GF-D8 (cell line): ENCODE data around the gene FMR1.
A peak's percentile ranks its signal among the peaks of the same experiment; 100 is the strongest.

Experiments
- DNase-seq: peaks from one replicate; lab custom pipeline; 2025; lab: John Stamatoyannopoulos, UW

Gene FMR1

GRCh38 chrX:147911192-147912022 lies at the start of gene FMR1:
FMR1 (plus strand) TSS chrX:147911919; CDS start chrX:147912180, 261 bp downstream.
- peak; percentile 66 for DNase-seq

GRCh38 chrX:147875866-147876596 lies 35.7 kb upstream of the FMR1 start:
- DNase-seq: no peak

DNA sequence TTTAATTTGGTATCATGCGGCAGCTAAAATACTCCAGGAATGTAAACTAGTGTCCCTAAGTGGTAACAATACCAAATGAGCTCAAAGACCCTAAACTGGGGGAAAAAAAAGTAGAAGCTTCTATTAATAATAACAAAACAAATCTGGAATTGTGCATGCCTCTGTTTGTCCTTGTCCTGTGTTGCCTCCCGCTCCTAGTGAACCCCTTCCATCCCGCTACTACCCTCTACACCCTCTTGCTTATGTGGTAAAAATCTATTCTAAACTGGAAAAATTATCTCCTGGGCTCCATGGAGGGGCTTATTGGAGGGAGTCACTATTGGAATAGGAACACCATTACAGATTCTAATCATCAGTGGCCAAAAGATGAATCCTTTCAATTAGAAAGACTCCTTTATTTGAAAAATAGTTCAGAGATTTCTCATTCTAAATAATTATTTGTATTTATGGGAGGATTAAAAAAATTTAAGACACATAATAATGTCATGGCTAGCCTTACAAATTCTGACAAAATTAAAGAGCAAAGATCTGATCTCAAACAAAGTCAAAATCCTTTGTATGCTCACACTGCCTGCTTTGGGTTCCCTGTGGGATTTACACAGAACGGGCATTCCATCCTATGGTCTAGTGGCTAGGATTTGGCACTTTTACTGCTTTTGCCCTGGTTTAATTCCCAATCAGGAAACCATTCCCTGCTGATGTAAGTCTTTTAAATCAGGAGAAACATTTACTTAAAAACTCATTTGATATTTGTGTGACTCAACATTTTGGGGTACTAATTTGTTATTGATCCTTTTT lies 34.7 kb upstream of the FMR1 start:
- DNase-seq: no peak

DNA sequence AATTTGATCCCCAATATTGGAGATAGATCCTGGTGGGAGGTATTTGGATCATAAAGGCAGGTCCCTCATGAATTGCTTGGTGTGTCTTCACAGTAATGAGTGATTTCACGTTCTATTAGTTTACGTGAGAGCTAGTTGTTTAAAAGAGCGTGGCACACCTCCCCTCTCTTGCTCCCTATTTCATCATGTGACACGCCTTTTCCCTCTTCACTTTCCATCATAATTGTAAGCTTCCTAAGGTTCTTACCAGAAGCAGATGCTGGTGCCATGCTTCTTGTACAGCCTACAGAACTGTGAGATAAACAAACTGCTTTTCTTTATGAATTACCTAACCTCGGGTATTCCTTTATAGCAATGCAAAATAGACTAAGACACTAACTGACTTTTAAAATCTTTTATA lies 34.0 kb upstream of the FMR1 start:
- no peak for DNase-seq

GRCh38 chrX:147884958-147885357 lies 26.8 kb upstream of the FMR1 start:
- no peak for DNase-seq

DNA sequence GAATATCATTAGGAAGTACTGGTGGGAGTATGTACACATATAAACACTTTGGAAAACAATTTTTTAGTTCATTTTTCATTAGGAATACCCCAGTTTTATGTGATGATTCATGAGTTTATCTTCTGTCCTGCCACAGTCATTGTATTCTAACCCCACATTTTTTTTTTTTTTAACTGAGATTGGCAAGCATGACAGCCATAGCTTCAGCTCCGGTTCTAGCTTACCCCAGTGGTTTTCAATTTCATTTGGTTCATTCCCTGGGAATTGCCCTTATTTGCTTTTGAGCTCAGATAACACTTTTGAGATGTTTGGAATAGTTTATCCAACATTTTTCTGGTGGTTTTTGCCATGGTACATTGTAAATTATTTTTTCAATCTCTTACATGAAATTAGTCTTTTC lies 21.0 kb upstream of the FMR1 start:
- DNase-seq: no peak

DNA sequence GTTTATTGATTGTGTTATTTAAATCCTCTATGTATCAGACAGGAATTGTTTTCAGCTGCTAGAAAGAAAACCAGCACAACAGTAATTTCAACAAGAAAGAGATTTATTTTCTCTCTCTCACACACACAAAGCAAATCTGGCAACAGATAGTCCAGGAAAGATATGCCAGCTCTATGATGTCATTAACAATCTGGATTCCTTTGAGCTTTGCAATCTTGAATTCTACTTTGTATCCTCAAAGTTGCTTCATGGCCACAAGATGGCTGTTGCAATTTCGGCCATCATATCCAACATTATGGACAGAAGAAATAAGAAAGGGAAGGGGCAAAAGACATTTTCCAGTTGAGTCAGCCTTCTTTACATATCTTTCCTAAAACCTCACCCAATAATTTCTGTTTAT lies 19.8 kb upstream of the FMR1 start:
- DNase-seq: no peak

DNA sequence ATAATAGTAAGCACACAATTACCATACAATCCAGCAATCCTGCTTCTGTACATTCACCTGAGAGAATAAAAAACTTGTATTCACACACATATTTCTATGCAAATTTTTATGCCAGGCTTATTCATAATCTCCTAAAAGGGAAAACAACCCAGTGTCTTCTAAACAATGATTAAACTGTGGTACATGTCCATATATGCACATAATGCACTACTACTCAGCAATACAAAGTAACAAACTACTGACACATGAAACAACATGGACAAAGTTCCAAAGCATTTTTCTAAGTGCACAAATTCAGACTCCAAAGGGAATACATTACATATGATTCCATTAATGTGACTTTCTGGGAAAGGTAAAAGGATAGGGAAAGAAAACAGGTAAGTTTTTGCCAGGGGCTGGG lies 18.0 kb upstream of the FMR1 start:
- DNase-seq: no peak

- DNase-seq: no peak
These were observed 17.3 kb upstream of the FMR1 start for GRCh38 chrX:147894366-147894963.

GRCh38 chrX:147897117-147897516 lies 14.6 kb upstream of the FMR1 start:
- no peak for DNase-seq

- DNase-seq: no peak
These were observed 12.8 kb upstream of the FMR1 start for GRCh38 chrX:147898951-147899350.

- no peak for DNase-seq
These were observed 12.2 kb upstream of the FMR1 start for GRCh38 chrX:147899379-147900114.

DNA sequence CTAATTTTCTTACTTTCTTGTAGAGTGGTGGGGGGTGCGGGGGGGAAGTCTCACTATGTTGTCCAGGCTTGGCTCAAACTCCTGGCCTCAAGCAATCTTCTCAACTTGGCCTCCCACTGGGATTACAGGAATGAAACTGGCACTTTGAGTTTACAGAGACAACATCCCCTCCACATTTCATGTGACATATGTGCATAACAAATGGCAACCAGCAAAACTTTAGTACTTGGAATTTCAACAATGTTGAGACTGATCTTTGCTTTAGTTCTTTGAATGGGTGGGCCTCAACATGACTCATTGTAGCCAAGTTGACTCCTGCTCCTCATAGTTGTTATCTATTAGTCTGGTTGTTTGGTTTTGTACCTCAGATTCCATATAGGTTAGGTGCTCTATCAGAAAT lies 11.4 kb upstream of the FMR1 start:
- DNase-seq: no peak

DNA sequence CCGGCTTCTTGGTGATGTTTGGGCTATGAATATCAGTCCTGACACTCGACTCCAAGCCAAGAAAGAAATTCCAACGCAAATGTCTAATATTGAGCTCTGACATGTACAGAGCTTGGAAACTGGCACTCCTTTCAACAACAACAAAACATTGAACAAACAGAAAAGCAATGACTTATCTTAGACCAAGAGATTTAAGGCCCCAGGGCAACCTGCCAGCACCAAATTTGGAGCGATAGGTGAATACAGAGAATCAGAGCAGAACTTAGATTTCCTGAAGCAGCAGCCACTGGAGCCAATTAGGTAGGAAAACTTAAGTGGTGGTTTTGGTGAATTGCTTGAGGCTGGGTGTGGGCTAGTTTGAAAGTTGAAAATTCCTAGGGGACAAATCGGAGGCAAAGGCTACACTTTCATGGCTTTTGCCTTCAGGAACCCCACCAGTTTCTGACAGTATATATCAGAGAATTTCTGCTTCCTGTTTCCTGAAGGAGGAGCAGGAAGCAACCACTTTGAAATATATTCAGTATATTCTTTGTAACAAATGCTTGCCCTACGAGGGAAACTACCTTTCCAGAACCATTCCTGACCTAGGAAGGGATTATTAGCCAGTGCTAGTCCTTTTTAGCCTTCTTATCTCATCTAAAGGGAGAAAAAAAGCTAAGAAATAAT lies 10.1 kb upstream of the FMR1 start:
- peak; percentile 1 for DNase-seq

GRCh38 chrX:147902270-147902669 lies 9.4 kb upstream of the FMR1 start:
- no peak for DNase-seq

DNA sequence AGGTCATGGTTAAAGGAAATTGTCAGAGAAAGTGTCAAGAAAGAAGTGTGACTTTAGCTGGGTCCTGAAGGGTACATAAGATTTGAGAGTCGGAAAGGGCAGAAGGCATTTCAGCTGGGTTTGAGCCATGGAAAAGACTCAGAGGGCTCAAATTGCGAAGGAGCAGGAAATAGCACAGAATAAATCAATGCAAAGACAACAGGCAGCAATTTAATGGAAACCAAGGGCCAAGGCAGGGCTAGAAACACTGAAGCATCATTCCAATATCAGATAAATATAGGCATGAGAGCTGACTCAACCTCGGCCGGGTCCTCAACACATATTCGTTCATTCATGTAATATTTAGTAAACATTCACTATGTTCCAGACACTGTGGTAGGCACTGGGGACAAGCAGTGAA lies 3.6 kb upstream of the FMR1 start:
- DNase-seq: no peak

- DNase-seq: no peak
These were observed 1.1 kb upstream of the FMR1 start for GRCh38 chrX:147910607-147911006.

GRCh38 chrX:147912093-147912801 lies 528 bp downstream of the FMR1 start:
- DNase-seq: no peak

- DNase-seq: no peak
These were observed 1.9 kb downstream of the FMR1 start for GRCh38 chrX:147913570-147913969.

DNA sequence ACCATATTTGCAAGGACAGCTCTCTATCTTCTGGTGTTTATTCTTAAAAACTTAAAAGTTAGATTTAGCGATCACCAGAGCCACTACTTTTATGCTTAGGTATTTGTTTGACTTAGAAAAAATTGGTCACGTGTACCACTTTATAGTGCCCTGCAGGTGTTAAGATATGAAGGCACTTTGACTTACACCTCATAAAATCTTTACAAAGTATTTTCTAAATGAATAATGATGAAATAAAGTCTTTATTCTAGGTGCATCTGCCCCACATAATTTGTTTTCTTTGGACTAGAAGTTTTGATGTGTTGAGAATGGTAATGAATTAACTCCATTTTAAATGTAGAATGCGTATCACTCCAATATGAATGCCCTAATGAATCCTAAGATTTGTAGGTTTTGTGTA lies 2.9 kb downstream of the FMR1 start:
- no peak for DNase-seq
